GM19397 (cell line): ENCODE results near the gene SEC24A.
"Not testable (repeated sequence)": the region's sequence is repeated elsewhere in the genome, so short reads cannot be mapped to it uniquely, and the experiment has no call there.

Source experiments
- ATAC-seq: cut with Tn5 transposase; IDR thresholded peaks from one replicate; pipeline ENCODE4 v1.9.1; 2021; ENCODE audit warnings: mild to moderate bottlenecking, moderate library complexity; ENCODE audit not compliant: unreplicated experiment

Gene SEC24A

DNA sequence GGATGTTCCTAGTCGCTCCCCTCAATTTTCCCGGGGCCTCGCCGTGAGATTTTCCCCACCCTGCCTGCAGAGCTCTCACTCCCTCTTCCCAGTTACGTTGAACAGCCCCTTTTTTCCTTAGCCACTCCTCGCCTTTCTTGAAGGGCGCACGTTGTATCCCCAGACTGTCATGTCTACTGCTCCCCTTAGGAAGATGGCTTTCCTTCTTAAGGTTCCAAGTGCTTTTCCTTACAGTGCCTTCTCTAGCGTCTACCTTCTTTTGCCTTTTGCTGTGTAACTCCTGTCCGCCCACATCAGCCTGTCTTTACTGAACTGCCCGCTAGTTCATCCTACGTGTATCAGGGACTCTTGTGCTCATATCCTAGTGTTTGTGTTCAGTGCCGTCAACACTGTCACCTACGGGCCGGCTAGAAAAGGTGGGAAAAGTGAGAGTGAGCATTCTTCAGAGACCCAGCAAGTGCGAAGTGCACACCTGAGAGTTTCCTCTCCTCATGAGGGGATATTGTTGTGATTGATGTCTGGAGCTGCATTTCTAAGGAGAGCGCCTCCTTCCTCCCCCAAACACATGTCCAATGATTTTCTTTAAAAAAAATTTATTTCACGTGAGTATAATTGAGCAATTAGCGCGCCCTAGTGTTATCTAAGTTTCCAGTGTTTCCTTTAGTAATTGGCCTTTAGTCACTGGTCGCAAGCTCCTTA lies 90.5 kb downstream of the SEC24A start:
- ATAC-seq = no peak

DNA sequence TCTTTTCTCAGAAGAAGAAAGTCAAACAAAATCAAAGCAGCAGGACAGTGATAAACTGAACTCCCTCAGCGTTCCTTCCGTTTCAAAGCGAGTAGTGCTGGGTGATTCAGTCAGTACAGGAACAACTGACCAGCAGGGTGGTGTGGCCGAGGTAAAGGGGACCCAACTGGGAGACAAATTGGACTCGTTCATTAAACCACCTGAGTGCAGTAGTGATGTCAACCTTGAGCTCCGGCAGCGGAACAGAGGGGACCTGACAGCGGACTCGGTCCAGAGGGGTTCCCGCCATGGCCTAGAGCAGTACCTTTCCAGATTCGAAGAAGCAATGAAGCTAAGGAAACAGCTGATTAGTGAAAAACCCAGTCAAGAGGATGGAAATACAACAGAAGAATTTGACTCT lies 92.5 kb downstream of the SEC24A start:
- no peak for ATAC-seq

DNA sequence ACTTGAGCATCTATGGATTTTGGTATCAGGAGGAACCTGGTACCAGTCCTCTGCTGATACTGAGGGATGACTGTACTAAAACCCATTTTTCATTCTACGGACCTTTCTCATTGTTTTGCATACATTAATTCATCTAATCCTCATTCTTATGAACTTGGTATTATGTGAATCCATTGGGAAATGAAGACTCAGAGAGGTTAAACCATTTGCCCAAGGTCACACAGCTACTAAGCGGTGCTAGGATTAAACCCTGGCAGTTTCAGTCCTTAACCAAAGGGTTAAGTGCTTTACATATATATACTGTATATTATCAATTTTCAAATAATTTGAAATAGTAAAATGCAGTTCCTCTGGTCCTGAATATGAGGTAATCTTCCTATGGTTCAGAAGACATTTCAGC lies 93.5 kb downstream of the SEC24A start:
- no peak for ATAC-seq

GRCh38 chr5:134749415-134749814 lies 100.8 kb downstream of the SEC24A start:
- ATAC-seq = no peak

DNA sequence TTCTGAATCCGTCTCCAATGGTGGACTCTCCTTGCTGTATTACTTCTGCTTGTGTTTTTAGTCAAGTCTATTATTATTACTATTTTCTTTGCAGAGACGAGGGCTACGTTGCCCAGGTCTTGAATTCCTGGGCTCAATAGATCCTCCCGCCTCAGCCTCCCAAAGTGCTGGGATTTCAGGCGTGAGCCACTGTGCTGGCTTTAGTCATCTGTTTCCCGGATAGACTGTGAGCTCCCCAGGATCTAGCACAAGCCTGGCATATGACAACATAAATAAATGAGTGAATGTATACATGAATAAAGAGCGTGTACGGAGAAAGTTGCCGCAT lies 109.6 kb downstream of the SEC24A start:
- no peak for ATAC-seq

DNA sequence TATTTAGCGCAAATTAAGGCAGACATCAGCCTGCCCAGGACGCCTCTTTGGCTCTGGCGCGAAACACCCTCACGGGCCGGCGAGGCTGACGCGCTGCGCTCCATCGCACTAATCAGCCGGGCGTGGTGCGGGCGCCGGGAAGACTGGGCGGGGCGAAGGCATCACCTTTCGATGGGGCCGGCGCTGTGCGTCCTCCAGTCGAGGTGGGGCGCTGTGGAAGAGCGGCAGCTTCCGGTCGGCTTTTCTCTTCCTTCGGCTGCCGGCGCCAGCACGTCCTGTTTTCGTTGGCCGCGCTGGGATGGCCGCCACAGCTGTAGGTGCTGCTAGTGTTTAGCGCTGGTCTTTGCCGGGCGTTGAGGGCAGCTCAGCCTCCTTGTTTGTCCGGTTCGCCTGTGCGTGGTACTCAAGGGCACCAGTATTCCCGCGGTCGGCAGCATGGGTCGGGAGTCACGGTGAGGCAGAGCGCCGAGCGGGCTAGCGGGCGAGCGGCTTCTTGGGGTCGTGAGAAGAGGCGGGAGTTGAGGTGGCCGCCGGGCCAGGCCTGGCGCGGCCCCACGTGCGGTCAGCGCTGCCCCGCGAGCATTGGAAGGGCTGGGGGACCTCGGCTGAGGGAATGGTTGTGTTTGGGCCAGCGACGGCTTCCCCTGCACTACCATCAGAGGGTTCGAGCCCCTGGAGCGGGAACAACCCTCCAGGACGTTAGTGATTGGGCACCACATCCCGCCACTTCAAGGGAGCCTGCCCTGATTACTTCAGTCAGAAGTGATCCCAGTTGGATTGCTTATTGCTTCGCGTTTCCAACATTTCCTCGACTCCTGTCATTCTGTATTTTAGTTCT lies 110.1 kb downstream of the SEC24A start, which contains the start of gene DDX46:
Gene DDX46 (plus strand): TSS at position 276 of the 838 bp plus-strand sequence. CDS start 160 bp downstream, at position 436.
- peak; percentile 96 for ATAC-seq

DNA sequence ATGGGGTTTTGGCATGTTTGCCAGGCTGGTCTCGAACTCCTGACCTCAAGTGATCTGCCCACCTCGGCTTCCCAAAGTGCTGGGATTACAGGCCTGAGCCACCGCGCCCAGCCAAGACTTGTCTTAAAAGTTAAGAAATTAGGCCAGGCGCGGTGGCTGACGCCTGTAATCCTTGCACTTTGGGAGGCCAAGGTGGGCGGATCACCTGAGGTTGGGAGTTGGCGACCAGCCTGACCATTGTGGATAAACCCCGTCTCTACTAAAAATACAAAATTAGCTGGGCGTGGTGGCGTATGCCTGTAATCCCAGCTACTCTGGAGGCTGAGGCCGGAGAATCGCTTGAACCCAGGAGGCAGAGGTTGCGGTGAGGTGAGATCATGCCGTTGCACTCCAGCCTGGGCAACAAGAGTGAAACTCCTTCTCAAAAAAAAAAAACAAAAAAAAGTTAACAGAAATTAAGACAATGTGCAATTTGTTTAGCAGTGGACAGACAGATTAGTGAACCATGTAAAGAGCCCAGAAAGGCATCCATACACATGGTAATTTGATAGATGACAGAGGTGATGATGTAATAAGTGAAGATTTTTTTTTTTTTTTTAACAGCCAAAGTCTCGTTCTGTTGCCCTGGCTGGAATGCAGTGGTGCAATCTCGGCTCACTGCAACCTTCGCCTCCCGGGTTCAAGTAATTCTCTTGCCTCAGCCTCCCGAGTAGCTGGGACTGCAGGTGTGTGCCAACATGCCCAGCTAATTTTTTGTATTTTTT lies 119.1 kb downstream of the SEC24A start:
- ATAC-seq = not testable (repeated sequence)

DNA sequence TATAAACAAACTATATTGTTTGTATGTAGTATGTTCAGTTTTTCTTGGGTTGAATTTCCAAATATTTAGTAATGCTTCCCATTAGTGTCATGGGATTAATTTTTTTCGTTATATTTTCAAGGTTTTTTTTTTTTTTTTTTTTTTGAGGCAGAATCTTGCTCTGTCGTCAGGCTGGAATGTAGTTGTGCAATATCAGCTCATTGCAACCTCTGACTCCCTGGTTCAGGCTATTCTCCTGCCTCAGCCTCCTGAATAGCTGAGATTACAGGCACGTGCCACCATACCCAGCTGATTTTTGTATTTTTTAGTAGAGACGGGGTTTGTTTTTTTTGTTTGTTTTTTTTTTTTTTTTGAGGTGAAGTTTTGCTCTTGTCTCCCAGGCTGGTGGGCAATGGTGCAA lies 120.6 kb downstream of the SEC24A start:
- no peak for ATAC-seq

DNA sequence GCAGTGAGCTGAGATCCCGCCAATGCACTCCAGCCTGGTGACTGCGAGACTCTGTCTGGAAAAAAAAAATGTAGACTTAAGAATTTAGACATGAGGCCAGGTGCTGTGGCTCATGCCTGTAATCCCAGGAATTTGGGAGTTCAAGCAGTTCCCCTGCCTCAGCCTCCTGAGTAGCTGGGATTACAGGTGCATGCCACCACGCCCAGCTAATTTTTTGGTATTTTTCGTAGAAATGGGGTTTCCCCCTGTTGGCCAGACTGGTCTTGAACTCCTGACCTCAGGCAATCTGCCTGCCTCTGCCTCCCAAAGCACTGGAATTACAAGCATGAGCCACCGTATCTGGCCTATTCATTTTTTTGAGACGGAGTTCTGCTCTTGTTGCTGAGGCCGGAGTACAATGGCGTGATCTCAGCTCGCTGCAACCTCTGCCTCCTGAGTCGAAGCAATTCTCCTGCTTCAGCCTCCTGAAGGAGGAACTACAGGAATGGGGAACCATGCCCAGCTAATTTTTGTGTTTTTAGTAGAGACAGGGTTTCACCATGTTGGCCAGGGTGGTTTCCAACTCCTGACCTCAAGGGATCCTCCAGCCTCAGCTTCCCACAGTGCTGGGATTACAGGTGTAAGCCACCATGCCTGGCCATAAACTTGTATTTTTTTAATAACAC lies 124.0 kb downstream of the SEC24A start:
- no peak for ATAC-seq

DNA sequence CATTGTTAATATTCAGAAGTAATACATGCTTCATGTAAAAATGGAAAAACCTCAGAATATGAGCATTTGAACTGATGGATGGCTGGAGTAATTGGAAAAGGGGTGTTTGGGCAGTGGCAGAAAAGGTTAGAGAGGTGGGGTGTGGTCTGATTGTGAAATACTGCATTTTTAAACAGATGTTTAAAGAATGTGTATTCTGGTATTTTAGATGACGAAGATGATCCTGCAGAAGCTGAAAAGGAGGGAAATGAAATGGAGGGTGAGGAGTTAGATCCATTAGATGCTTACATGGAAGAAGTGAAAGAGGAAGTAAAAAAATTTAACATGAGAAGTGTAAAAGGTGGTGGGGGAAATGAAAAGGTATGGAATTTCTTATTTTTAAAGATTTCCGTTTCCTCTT lies 128.8 kb downstream of the SEC24A start:
- no peak for ATAC-seq
